HuH-7 (cell line): ENCODE results near the gene B4GALT4.
"Not testable (repeated sequence)": the region's sequence is repeated elsewhere in the genome, so short reads cannot be mapped to it uniquely, and the experiment has no call there.

Experiments used
- DNase-seq: peaks from one replicate; pipeline ENCODE4 v3.0.0; 2011; ENCODE audit warnings: low spot score

B4GALT4 gene

DNA sequence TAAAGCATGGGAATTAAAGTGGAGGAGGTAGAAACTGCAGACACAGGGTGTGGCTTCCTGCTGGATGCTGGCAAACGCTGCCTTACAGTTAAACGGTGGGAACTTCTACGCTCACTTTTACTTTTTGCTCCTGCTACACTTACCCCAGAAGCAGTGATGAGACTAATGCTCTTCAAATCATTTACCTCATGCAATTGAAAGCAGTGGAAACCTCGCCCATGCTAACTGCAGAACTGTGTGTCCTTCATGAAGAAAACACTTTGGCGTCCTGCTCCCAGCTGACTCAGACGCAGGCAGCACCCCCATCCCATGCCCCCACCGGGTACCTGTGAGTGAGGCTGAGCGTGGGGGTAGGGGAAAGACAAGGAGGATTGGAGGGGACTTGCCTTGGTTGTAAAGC, 35.5 kb downstream of the B4GALT4 start:
- no peak for DNase-seq

DNA sequence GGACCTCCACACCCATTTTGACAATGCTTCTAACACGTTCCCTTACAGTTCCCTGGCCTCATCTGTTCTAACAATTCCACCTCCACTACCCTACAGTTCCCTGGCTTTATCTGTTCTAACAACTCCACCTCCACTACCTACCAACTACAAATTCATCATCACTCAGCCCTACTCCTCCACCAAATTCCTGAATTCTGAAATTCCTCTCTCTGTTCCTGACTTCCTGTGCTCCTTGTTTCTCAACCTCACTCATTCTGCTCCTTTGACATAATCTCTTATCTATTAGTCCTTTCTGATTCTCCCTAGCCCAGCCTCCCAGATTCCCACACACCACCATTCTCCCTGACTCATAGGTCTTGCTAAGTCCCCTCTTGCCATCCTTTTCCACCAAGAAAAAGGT, 44.8 kb downstream of the B4GALT4 start:
- no peak for DNase-seq

DNA sequence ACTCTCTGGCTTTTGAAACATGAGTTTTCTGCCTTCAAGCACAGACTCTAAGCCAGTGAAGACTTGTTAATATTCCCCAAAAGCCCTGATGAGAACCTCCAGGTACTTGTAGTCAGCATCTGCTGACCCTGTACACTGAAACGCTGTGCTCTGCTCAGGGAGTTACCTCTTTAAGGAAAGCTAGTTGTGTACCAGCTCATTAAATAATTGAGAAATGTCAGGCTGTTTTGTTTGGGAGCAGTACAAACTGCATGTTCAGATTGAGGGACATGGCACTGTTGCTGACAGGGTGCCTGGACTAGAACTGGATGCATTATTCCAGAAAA, 45.6 kb downstream of the B4GALT4 start:
- no peak for DNase-seq

DNA sequence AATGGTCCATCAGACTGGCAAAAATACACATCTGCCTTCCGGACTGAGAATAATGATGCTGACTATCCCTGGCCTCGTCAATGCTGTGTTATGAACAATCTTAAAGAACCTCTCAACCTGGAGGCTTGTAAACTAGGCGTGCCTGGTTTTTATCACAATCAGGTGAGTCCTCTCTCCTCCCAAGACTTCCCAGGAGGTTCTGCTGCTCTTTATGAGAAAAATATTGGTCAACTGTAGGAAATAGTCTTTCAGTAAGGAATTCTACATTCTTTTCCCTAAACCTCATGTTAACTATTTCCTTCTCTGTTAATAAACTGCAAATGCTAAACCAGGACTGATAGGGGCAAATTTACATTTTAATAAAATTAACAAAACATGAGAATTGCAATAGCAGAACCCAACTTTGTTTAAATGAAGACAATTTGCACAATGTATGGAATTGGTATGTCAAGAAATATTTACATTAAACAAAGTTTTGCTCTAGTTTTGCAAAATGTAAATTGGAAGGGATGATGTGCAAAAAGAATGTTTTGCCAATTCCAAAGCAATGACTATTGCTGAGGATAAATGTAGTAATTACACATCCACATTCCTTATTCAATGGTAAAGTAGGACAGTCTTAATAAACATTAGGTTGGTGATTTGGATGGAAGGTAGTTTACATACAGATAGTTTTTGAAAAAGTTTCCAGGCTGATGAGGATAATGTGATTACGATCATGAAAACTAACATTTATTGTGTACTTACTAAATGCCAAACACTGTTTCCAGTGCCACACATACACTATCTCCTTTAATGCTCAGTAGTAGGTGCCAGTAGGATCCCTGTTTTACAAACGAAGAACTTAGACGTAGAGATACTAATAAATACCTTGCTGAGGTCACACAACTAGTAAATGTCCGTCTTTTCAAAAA, 46.2 kb downstream of the B4GALT4 start:
- no peak for DNase-seq

DNA sequence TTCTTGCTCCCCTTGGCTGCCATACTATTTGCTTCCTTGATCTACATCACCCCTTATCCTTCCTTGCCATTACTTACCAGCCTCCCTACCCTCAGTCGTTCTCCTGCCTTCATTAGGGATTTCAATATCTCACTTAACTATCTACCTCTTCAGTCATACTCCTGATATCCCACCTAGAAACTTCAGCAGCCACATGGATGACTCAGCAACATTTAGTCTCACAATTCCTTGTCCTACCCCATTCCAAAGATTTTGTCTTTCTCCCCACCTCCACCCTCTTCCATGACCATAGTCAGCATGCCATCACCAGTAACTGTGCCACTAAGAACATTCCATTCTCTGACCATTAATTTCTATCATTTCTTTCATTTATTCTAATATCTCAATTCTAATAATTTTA, 48.9 kb downstream of the B4GALT4 start:
- no peak for DNase-seq

DNA sequence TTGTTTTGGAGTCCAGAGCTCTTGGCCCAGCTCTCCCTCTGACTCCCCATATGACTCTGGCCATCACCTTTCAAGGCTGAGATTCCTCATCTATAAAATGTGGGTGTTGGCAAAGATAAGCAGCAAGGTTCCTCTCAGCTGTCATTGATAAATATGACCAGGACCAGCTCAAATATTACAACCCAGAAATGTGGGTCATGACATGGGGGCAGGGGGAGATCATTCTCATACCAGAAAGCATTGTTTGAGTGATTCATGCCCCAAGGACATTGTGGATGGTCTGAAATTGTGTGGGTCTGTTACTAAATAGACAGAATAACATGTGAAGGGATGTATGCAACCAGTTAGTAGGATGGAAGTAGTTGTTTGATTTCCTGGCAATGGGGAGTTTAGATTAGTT, 53.4 kb downstream of the B4GALT4 start:
- DNase-seq = no peak

DNA sequence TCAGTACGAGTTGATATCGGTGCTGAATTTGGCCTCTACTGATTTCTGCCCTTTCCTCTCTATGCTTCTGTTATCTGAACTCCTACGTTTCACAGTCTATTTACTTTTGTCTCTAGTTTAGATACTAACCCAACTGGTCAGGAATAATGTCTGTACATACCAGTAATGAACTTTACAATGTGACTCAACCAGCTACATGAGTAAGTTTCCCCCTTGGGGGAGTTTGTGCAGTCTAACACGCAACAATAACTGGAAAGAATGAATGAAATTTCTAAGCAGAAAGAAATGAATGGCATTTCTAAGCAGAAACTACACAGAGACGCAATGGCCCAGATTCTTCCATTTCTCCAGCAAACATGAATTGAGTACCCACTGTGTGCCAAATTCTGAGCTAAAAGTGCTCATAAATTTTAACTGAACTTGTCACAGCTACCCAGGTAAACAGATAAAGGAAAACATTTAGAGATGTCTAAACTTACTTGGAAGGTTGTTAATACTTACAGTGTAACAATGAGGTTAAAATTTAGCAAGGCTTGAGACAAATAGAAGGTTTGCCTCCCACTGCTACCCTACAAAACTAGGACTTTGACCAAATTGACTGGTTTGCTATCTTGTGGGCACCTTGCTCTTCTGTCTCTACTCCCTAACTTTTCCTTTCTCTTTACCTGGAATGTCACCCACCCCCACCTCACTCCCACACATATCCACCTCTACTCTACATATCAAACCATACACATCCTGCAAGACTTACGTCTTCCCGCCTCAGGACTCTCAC, 55.7 kb downstream of the B4GALT4 start:
- DNase-seq = no peak

DNA sequence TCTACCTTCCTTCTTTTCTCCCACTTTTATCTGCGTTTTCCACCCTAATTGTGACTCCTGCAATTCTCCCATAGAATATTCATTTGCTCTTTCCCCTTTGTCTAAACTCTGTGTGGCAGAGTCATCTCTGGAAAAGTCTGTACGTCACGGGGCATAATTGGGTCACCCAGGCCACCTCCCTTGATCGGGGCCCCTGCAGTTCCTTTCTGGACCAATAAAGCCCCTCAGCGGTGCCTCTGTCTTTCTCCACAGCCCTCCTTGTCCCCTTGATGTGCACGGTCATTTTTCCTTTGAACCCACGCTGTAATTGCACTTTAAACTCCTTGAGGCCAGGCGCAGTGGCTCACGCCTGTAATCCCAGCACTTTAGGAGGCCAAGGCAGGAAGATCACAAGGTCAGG, 56.6 kb downstream of the B4GALT4 start:
- DNase-seq = no peak

DNA sequence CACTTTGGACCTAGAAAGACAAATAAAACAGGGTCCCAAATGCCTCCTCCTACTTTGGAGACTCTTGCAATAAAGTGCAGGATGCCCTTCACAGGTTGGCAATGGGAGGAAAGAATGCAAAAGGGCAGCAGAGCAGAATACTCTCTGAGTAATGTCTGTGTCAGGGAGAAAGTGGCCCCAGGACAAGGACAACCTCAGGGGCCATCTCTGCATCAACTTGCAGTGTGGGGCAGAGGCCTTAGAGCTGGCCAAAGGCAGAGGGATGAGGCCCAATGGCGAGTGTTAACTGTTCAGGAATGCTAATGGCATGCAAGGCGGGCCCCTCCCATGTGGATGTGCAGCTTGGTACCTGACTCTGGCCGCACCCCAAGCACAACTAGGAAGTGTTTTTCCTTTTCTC, 58.9 kb downstream of the B4GALT4 start:
- DNase-seq = no peak

DNA sequence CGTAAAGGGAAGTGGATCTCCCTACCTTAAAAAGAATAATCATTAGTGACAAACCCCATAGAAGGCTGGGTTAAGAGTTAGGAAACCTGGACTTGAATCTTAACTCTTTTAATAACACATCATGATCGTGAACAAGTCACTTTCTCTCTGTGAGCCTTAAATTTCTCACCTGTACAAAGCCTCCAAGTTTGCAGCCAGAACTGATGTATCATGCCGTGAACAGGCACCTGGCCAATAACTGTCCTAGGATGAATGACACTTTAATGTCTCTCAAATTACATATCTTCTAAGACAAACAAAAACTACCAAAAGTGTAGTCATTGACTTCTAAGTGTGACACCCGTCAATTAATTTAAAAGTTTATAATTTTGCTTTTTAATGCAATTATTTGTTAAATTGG, 63.4 kb downstream of the B4GALT4 start:
- no peak for DNase-seq

DNA sequence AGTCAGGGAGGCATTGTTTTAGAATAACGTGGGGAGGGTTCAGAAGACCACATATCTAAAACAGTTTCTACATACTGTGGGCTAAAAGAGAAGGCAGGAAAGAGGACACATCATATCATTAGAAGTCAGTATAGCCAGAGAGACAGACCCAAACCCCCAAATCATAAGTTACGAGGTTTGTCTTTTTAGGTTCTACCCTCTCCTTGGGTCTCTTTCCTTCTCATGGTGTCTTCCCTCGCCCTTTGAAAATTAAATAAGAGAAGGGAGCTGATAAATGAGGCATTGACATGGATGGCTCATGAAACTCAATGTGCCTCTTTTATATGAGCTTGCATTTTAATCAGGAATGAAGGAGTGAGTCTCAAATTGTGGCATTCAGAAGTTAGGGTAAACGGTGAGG, 63.9 kb downstream of the B4GALT4 start:
- no peak for DNase-seq

DNA sequence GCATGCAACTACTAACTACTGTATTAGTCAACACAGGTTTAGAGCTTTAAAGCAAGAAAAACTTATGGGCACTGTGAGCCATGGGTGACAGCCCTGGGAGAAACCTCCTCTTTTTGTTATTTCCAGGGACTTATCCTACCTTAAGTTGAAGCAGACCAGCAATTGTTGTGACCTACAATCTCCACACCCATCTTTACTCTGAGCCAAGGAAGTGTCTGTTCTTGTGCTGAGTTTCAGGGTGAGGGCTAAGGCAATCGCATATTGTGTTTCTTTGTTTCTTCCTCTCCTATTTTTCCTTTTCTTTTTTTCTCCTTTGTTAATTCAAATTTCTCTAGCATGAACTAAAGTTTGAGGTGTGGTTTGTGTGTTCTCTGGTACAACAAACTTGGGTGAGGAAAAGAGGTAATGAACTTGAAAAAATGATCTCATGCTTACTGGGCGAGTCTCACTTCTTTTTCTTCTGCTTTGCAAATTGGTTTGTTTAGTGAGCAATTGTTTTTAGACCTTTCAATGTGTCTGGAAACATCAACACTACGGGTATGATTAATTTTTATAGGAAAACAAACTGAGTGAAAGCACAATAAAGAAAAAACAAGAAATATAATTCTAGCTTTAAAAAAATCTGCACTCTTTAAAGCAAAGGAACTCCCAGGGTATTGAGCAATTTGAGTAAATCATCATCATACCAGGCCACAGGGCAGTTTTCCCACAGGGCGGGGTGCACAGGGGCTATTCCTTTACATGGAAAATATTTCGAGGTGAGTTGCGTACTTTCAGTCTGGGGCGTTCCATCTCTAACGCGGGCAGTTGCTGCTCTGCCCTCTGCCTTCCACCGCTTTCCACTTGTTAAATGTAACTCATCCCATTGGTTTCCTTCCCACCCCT, 64.6 kb downstream of the B4GALT4 start:
- DNase-seq = no peak

DNA sequence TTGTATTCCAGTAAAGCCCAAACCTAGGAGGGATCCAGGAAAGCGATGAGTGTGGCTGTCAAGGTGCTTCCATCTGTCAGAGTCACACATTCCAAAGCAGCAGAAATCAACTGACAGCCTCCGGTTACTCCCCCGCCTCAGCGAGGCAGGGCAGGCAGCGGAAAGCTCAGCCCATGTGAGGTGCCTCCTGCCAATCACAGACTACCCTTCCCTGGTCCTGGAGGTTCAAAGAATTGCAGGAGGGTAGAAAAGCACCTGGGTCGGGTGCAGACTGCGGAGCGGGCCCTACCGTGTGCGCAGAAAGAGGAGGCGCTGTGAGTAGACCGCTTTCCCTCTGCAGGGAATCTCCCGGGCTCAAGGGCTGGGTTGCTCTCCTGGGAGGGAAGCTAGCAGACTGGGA, 67.4 kb downstream of the B4GALT4 start, which contains the start of gene UPK1B:
Gene UPK1B (plus strand): TSS at position 274 of the 400 bp plus-strand sequence. CDS start 13,144 bp downstream, outside the sequence.
- DNase-seq = no peak

DNA sequence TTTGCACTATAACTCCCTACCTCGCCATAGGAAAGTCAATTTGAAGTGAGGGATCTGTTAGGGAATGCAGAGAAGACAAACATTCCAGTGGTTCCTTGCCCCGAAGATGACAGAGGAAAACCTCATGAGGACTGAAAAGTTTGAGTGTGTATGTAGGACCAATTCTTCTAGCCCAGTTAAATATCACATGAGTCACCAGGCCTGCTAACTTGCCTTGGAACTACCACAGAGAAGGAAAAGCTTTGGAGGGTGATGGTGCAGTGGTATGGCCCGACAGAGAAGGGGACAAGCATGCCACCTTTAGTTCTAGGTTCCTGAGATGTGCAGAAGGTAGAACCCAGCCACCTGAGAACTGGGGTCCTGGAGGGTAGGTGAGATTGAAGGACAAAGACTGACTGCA, 69.9 kb downstream of the B4GALT4 start:
- DNase-seq = no peak

DNA sequence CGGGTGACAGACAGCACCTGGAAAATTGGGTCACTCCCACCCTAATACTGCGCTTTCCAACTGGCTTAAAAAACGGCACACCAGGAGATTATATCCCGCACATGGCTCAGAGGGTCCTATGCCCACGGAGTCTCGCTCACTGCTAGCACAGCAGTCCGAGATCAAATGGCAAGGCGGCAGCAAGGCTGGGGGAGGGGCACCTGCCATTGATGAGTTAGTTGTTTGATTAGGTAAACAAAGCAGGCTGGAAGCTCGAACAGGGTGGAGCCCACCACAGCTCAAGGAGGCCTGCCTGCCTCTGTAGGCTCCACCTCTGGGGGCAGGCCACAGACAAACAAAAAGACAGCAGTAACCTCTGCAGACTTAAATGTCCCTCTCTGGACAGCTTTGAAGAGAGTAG, 75.9 kb downstream of the B4GALT4 start:
- not testable (repeated sequence) for DNase-seq
